HG03521 (cell line): ENCODE measurements around the gene KRTAP4-11.
"Not testable (repeated sequence)": the region's sequence is repeated elsewhere in the genome, so short reads cannot be mapped to it uniquely, and the experiment has no call there.

Experiments used
- ATAC-seq: cut with Tn5 transposase; IDR thresholded peaks from one replicate; pipeline ENCODE4 v1.9.1; 2021; ENCODE audit warnings: mild to moderate bottlenecking, moderate library complexity; ENCODE audit not compliant: unreplicated experiment

Gene KRTAP4-11

DNA sequence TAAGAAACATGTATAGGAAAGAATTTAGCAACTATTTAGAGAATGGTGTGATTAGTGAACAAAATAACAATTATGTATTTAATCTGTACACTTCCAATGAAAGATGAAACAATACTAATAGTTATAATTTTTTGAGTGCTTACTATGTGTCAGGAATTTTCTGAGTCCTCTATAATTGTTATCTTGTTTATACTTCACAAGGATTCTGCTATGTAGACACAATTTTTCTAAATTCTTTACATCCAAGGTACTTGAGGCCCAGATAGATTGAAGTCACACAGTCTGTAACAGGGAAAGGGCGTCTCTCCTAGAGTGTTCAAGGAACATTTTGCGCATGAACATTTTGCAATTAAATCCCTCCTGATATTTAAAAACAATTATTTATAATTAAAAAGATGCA is 6.9 kb upstream of the KRTAP4-11 start:
- no peak for ATAC-seq

DNA sequence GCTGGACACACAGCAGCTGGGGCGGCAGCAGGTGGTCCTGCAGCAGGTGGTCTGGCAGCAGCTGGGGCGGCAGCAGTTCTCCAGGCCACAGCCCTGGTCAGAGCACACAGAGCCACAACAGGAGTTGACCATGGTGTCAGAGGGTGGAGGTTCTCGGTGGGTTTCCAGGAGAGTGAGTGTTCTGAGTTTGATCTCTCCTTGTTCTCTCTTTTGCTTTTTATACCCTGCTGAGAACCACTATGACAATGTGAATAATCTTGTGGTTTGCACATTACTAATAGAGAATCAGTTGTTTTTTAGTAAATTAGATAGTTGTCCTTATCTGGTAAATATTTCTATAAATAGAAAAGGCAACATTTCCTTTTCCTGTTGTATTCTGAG is 5.8 kb upstream of the KRTAP4-11 start, which contains the start of gene KRTAP4-12:
KRTAP4-12 (minus strand) TSS at position 192 of the 381 bp plus-strand sequence; CDS start at position 132, 60 bp downstream.
- ATAC-seq, result not testable (repeated sequence)

DNA sequence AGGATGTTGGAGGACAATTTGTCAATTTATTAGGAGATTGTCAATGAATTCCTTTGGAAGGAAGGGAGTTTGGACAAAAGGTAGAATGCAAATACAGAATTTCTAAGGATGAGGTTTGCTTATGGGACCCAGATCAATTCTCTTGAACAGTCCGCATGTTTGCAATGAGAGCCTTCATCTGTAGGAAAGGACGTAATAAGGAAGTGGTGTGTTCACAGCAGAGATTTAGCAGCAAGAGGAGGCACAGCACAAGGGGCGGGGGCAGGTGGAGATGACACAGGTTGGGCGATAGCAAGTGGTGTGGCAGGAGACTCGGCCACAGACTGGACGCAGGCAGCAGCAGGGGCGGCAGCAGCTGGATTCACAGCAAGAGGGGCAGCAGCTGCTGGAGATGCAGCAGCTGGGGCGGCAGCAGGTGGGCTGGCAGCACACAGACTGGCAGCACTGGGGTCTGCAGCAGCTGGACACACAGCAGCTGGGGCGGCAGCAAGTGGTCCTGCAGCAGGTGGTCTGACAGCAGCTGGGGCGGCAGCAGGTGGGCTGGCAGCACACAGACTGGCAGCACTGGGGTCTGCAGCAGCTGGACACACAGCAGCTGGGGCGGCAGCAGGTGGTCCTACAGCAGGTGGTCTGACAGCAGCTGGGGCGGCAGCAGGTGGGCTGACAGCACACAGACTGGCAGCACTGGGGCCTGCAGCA is 5.3 kb upstream of the KRTAP4-11 start:
- not testable (repeated sequence) for ATAC-seq

DNA sequence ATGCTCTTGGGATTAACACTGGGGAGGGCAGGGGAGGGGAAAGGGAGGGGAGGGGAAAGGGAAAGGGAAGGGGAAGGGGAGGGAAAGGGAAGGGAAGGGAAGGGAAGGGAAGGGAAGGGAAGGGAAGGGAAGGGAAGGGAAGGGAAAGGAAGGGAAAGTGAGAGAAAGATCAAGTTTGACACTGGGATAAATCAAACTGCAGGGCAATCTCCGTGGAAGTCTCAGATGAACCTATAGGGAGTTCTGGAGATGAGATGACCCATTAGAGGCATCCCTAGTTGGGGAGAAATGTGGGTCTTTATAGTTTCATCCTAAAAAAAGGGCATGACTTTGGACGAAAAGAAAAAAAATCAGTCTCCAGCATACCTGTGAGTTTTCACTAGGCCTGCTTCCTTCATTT is 3.6 kb upstream of the KRTAP4-11 start:
- ATAC-seq, result no peak

DNA sequence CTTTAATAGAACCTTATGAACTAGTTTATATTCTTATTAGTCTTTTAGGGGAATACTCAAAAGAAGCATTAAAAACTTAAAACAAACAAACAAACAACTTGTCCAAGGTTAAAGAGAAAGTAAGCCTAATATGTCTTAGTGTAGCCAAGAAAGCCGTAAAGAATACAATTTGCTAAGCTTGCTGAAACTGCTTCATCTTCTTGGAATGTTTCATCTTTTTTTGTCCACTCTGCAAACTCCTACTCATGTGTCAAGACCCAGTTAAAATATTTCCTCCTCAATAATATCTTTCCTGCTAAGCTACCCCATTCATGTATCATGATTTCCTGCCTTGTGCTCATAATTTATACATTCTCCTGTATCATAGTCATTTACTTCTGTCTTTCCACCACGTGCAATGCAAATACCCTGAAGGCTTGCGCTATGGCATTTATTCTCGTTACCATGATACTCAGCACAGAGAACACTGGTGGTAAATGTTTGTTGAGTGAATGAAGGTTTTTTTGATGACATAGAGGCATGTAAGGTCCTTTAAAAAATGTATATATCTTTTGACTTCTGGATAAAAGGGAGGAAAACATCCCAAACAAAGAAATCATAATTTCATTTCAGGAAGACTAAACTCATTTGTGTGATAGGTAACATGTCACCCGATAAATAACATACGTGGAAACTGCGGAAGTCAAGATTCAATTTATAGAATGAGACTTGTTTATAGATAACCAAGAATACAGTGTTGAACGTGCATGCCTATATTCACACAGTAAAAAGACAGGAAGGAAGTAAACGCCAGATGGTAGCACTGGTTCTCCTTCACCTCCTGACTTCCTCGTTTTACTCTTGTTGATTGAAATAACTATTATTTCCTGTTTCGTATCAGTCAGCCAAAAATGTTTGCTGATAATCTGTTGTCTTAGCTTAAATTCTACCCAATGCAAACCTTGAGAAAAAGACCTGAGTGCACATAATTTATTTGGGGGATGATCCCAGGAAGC is 1.8 kb upstream of the KRTAP4-11 start:
- not testable (repeated sequence) for ATAC-seq

DNA sequence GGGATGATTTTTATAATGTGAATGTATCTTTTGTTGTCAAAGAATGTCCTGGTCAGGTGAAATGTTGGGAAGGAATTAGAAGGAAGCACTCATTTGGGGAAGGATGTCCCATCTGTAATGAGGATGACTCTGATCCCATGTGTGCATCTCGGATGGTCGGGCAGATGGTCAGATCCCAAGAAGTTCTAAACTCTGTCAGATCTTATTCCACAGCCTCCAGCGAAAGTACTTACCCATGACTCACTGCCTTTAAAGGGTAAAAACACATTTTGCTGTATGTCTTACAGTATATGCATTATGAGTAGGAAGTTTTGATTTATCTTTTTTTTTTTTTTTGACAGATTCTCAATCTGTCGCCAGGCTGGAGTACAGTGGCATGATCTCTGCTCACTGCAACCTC is 548 bp upstream of the KRTAP4-11 start:
- no peak for ATAC-seq

DNA sequence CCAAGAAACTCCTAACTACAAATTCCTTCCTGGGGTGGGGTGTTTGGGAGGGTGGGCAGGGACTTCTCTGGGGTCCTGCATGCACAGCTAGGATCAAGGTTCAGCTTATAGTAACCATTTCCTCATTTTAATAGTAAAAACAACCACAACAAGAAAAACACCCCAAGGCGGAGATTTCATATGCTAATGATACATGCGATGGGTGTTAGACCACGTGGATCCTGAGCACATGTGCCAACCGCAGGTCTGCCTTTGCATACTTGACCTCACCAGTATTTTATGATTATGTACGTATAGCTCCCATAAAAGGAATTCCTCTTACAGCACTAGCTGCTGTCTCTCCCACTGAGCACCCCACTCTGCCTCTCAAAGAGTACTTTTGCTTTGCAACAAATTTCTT is 1.9 kb downstream of the KRTAP4-11 start:
- no peak for ATAC-seq

DNA sequence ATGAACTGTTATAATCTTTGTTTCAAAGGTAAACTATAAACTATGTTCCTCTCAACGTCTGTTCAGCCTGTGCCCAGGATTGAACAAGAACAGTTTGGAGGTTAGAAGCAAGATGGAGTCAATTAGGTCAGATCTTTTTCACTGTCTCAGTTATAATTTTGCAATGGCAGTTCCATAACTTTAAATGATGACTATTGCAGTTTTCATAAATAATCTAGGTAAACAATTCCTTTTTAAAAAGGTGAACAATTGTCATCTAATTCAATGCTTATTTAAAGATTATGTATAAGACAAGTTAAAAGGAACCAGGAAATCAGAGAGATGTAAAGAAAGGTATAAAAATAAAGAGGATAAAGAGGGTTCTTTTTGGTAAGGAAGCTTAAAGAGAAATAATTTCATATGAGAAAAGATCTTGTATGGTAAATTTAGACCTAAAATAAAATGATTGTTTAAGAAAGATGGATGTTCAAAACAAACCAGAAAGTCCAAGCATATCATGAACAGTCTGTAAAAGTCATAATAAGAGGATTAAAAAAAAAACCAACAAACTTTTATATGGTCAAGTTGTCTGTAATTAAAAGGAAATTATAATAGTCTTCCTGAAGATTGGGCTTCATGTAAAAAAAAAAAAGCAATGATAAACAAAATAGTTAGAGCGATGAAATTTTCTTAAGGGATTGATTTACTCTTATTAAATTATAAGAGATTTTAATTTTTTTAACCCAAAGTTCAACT is 6.9 kb downstream of the KRTAP4-11 start:
- no peak for ATAC-seq

DNA sequence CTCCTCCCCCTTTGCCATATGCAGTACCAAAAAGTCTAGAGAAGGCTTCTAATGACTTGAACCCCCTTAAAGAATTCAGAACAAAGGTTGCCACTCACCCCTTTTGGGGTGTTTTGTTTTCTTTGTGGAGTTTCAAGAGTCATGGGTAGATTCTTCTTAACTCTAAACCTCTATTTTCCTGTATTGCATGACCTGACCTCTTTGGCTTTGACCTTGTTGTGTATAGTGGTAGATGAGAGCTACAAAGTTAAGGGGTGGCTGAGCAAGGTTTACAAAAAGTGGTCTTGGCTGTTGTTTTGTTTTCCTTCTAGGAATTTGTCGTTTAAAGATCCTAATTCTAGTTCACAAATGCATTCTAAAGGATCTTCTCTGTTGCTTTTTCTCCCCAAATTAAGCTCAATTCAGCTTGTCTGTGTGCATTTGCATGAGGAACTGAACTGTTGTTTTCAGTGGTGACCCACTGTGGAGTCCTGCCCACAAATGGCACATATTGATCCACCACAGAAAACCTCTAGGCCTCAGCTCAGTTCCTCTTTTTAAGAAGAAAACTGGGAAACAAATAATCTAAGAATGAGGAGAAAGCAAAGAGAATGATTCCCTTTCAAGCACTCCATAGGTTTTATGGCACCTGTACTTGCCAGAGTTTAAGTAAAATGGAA is 9.3 kb downstream of the KRTAP4-11 start:
- not testable (repeated sequence) for ATAC-seq

DNA sequence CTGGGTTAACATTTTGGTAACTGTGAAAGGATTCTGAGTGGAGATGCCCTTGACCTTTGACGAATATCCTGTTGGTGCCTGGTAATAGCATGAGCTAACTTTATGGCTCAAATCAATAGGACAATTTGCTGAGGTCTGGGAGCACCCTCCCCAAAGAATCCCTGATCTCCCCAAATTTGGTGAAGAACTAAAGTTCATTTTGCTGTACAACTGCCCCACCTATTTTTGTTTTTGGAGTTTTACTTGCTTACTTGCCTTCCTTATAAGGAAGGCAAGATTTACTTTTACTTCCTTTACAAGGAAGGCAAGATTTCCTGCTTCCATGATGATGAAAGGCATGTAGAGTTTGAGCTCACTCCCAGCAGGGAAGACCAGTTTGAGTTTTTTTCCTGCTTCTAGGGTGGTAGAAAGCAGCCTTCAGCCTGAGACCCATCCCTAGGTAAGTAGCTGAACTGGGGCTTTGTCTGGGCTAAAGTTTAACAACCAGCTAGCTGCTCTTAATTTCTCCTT is 10.2 kb downstream of the KRTAP4-11 start:
- no peak for ATAC-seq

DNA sequence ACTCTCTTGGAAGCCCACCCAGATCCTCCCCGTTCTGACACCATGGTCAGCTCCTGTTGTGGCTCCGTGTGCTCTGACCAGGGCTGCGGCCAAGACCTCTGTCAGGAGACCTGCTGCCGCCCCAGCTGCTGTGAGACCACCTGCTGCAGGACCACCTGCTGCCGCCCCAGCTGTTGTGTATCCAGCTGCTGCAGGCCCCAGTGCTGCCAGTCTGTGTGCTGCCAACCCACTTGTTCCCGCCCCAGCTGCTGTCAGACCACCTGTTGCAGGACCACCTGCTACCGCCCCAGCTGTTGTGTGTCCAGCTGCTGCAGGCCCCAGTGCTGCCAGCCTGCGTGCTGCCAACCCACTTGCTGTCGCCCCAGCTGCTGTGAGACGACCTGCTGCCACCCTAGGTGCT is 12.8 kb downstream of the KRTAP4-11 start, which contains the start of gene KRTAP4-9:
KRTAP4-9 (plus strand) TSS at position 43 of the 400 bp plus-strand sequence; CDS start at position 43, 0 bp downstream.
- ATAC-seq, result not testable (repeated sequence)

DNA sequence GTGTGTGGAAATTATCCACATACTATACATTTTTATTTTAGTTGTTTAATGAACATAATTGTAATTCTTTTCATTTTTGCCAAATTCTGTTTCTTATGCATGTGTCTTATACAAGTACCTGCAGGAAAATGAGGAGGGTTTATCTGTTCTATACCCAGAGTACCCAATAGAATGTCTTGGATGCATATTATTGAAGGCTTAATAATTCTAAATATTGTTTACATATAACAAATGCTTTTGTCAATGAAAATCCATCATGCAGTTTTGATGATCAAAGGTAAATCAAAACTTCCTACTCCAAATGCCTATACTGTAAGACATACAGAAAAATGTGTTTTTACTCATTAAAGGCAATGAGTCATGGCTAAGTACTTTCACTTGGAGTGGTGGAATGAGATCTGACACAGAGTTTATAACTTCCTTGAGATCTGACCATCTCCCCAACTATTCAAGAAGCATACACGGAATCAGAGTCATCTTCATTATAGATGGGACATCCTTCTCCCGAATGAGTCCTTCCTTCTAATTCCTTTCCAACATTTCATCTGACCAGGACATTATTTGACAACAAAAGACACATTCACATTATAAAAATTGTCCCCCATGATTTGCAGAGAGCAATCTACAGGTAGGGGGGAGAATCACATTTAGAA is 13.7 kb downstream of the KRTAP4-11 start:
- ATAC-seq, result not testable (repeated sequence)

DNA sequence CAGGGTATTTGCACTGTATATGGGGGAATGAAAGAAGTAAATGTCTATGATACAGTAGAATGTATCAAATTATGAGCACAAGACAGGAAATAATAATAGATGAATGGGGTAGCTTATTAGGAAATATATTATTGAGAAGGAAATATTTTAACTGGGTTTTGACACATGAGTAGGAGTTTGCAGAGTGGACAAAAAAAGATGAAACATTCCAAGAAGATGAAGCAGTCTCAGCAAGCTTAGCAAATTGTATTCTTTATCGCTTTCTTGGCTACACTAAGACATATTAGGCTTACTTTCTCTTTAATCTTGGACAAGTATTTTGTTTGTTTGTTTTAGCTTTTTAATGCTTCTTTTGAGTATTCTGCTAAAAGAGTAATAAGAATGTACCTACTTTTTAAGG is 14.3 kb downstream of the KRTAP4-11 start:
- no peak for ATAC-seq

DNA sequence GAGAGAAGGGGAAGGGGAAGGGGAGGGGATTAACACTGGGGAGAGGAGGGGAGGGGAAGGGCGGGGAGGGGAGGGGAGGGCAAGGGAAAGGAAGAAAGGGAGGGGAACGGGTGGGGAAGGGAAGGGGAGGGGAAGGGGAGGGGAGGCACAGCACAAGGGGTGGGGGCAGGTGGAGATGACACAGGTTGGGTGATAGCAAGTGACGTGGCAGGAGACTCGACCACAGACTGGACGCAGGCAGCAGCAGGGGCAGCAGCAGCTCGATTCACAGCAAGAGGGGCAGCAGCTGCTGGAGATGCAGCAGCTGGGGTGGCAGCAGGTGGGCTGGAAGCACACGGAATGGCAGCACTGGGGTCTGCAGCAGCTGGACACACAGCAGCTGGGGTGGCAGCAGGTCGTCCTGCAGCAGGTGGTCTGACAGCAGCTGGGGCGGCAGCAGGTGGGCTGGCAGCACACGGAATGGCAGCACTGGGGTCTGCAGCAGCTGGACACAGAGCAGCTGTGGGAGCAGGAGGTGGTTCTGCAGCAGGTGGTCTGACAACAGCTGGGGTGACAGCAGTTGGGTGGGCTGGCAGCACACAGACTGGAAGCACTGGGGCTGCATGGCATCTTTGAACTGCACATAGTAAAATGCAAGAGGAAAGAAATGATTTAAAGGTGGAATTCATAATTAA is 16.4 kb downstream of the KRTAP4-11 start, which contains the start of gene KRTAP4-16:
KRTAP4-16 (minus strand) TSS at position 624 of the 674 bp plus-strand sequence; CDS start at position 624, 0 bp downstream.
- ATAC-seq, result no peak

DNA sequence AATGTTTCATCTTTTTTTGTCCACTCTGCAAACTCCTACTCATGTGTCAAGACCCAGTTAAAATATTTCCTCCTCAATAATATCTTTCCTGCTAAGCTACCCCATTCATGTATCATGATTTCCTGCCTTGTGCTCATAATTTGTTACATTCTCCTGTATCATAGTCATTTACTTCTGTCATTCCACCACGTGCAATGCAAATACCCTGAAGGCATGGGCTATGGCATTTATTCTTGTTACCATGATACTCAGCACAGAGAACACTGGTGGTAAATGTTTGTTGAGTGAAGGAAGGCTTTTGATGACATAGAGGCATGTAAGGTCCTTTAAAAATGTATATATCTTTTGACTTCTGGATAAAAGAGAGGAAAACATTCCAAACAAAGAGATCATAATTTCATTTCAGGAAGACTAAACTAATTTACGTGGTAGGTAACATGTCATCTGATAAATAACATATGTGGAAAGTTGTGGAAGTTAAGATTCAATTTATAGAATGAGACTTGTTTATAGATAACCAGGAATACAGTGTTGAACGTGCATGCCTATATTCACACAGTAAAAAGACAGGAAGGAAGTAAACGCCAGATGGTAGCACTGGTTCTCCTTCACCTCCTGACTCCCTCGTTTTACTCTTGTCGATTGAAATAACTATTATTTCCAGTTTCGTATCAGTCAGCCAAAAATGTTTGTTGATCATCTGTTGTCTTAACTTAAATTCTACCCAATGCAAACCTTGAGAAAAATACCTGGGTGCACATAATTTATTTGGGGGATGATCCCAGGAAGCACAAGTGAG is 18.3 kb downstream of the KRTAP4-11 start:
- not testable (repeated sequence) for ATAC-seq

DNA sequence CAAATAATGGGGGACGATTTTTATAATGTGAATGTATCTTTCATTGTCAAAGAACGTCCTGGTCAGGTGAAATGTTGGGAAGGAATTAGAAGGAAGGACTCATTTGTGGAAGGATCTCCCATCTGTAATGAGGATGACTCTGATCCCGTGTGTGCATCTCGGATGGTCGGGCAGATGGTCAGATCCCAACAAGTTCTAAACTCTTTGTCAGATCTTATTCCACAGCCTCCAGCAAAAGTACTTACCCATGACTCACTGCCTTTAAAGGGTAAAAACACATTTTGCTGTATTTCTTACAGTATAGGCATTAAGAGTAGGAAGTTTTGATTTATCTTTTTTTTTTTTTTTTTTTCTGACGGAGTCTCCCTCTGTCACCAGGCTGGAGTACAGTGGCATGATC is 19.7 kb downstream of the KRTAP4-11 start:
- no peak for ATAC-seq

DNA sequence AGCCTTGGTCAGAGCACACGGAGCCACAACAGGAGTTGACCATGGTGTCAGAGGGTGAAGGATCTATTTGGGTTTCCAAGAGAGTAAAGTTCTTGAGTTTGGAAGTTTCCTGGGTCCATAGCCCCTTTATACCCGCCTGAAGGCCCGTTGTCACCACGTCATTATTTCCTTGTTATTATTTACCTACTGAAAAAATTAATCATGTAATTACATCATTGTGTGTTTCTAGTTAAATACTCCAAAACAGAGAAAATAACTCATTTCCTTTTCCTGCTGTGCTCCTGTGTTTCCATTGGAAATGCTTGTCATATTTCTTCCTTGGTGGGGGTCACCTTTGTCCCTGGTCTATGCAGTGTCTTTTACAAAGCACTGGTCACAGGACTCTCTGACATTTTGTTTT is 20.1 kb downstream of the KRTAP4-11 start, which contains the start of gene KRTAP4-8:
KRTAP4-8 (minus strand) TSS at position 101 of the 400 bp plus-strand sequence; CDS start at position 43, 58 bp downstream.
- ATAC-seq, result no peak

DNA sequence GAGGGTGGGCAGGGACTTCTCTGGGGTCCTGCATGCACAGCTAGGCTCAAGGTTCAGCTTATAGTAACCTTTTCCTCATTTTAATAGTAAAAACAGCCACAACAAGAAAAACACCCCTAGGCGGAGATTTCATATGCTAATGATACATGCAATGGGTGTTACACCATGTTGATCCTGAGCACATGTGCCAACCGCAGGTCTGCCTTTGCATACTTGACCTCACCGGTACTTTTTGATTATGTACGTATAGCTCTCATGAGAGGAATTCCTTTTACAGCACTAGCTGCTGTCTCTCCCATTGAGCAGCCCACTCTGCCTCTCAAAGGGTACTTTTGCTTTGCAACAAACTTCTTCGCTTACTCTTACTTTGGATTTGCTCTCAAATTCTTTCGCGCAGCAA is 22.1 kb downstream of the KRTAP4-11 start:
- ATAC-seq, result no peak
